ENCODE data around the gene PLEKHM3.
"Not testable (repeated sequence)": the region's sequence is repeated elsewhere in the genome, so short reads cannot be mapped to it uniquely, and the experiment has no call there.

Gene PLEKHM3

DNA sequence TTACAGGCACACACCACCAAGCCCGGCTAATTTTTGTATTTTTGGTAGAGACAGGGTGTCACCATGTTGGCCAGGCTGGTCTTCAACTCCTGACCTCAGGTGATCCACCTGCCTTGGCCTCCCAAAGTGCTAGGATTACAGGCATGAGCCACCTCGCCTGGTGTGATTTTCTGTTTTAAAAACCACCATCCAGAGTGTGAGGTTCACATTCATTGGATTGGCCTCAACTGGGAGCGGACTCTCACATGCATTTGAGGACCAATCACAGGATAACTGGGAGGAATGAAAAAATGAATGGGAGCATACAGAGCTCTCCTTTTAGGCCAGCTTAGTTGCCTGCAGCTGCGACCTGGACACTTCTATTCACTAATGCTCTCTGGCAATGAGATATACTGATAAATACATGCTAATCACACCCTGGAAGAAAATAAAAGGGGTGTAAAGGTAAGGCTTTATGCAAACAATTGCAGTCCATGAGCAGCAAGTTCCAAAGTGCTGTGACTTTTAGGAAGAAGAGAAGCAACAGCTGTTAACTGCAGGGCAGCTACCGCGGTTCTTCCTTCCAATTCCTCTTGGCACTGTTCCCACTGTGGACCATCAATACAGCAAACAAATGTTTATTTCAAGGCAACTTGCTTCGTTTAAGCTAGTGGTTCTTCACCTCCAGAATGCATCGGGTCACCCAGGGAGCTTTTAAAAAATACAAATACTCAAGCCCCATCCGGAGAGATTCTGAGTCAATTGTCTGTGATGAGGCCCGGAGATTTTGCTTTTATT, 206.1 kb downstream of the PLEKHM3 start:
- DNase-seq, result no peak

GRCh38 chr2:207816546-207816945, 208.8 kb downstream of the PLEKHM3 start:
- no peak for DNase-seq

GRCh38 chr2:207815254-207815653, 210.1 kb downstream of the PLEKHM3 start:
- DNase-seq, result no peak

GRCh38 chr2:207813942-207814341, 211.4 kb downstream of the PLEKHM3 start:
- DNase-seq, result no peak

- DNase-seq, result no peak
Measured at GRCh38 chr2:207813221-207813916, 212.0 kb downstream of the PLEKHM3 start.

DNA sequence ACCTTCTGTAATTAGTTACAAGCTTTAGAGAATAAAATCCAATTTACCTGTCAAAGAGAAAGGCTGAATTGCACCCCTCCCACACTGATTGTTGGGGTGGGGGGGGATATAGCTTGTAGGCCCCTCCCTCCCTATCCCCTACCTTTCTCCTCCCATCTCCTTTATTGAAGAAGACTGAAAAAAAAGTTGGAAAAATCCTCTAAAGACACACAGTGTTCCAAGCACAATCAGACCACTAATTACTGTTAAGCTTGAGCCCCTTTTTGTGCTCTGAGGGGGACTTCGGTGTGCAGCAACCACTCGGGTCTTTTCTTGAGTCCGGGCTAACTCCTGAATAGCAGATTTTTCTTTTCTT, 212.6 kb downstream of the PLEKHM3 start:
- no peak for DNase-seq

DNA sequence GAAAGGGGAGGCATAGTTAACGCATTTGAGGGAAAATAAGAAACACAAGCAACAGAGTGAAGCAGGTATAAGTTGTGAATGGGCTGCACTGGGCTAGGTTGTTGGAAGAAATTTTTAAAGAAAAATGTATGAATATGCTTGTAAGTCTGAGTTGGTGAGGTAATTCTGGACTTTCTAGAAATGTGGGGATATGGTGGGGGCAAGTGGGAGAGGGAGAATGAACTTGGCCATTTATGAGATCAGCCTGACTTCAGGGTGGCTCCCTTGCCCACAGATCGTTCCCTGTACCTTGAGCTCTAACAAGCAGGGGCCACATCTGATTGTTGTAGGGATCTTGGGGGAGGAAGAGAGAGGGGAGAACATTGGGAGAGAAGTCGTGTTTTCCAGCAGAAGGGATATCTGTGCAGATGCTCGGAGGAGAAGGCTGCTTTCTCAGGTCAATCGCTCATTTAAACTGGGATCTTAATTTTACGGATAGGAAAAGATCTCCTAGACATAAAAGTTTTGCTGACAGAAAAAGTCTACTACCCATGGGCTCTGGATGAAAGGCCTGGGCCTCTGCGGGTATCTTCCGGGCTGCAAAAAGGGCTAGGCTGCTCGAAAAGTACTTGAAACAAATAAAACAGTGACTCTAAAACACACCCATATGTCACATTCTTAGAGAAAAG, 213.1 kb downstream of the PLEKHM3 start:
- DNase-seq, result no peak

DNA sequence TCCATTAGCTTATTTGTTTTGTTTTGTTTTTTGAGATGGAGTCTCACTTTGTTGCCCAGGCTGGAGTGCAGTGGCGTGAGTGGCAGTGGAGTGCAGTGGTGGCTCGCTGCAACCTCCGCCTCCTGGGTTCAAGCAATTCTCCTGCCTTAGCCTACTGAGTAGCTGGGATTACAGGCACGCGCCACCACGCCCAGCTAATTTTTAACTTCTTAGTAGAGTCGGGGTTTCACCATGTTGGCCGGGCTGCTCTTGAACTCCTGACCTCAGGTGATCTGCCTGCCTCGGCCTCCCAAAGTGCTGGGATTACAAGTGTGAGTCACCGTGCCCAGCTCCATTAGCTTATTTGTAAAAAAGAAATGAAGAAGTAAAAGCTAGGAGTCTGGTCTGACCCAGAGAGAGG, 213.7 kb downstream of the PLEKHM3 start:
- not testable (repeated sequence) for DNase-seq

- DNase-seq, result no peak
Measured at GRCh38 chr2:207810200-207810788, 215.0 kb downstream of the PLEKHM3 start.

DNA sequence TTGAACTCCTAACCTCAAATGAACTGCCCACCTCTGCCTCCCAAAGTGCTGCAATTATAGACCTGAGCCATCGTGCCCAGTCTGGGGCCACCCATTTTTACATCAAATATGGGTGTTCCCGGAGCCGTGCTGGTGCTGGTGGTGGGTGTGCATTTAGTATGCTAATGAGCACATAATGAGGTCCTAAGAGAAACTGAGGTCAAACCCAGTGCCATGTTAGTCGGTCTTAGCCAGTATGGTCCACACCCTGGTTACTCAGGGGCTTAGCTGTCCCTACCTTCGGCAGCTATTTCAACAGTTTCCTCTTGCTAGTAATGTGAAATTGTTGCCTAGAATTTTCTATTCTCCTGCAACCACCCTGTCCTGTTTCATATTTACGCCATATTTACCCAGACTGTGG, 217.2 kb downstream of the PLEKHM3 start:
- DNase-seq, result no peak

- DNase-seq, result peak; percentile 17
Measured at GRCh38 chr2:207807516-207807915, 217.8 kb downstream of the PLEKHM3 start.

GRCh38 chr2:207805566-207806226, 219.6 kb downstream of the PLEKHM3 start:
- no peak for DNase-seq

DNA sequence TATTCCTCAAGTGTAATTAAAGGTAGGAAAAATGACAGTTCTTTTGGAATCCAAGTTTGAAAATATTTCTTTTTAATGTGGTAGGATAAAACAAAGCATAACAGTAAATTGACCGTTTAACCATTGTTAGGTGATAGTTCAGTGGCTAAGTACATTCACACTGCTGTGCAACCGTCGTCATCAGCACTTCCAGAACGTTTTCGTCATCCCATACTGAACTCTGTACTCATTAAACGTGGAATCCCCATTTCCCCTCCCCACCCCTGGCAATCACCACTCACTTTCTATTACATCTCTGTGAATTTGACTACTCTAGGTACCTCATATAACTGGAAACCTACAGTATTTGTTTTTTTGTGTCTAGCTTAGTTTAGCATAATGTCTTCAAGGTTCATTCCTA, 222.7 kb downstream of the PLEKHM3 start:
- no peak for DNase-seq

- DNase-seq, result no peak
Measured at GRCh38 chr2:207801259-207801658, 224.1 kb downstream of the PLEKHM3 start.

- DNase-seq, result peak; percentile 12
Measured at GRCh38 chr2:207796585-207797350, 228.6 kb downstream of the PLEKHM3 start.

- DNase-seq, result peak; percentile 63
Measured at GRCh38 chr2:207792244-207792785, 233.0 kb downstream of the PLEKHM3 start.

DNA sequence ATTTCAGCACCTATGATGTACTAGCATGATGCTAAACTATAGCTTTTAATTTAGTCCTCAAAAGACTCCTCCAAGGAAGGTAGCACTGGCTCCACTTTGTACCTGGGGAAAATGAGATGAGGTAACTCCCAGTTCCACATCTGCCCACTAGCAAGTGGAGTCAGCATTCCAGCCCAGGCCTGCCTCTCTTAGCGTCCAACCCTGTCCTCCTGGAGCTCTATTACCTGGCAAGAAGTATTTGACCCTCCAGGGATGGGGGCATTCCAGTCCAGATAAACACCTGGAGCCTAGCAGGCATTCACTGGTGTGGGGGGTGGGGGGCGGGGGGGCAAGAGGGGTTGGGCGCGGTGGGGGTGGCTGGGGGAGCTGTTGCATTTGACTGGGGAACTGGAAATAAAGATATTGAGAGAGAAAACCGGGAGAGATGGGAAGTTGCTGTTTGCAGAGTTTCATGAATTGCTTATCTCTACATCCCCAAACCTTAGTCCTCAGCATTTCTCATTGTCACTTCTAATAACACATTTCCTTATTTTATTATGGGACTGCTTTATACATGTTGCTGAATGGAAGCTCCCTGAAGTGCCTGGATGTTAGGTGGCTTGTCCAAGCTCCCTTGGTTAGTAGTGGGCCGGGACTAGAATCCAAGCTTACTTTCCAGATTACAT, 233.6 kb downstream of the PLEKHM3 start:
- DNase-seq, result no peak

DNA sequence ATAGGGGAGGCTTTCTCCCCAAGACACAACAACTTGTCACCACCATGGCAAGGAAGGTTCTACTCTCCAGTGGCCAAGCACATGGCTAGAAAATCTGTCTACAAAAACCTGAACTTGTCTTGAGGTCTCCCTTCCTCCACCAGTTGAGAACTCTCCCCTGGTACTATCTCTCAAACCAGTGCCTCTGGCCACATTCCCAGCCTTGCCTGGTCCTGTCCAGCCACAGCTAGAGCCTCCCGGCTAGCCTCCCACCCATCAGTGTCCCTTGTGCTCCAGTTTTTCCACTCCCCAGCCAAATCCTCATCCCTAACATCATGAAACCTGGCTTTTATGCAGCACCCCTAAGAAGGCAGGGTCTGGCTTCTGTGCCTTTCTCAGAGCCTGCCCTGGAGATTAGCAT, 234.4 kb downstream of the PLEKHM3 start:
- no peak for DNase-seq

- DNase-seq, result no peak
Measured at GRCh38 chr2:207787800-207788199, 237.5 kb downstream of the PLEKHM3 start.

DNA sequence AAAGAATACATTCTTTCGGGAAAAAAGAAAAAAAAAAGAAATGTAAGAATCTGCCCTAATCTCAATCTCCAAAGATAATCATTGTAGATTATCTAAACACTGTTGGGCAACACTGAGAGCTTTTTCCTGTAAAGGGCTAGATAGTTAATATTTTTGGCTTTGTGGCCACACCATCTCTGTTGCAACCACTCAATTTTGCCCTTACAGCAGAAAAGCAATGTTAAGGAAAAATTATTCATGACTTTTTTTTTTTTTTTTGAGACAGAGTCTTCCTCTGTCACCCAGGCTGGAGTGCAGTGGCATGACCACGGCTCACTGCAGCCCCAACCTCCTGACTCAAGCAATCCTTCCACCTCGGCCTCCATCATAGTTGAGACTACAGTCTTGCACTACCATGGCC, 238.3 kb downstream of the PLEKHM3 start:
- DNase-seq, result no peak

GRCh38 chr2:207784898-207785297, 240.4 kb downstream of the PLEKHM3 start:
- DNase-seq, result no peak
